GM12874 (cell line): ENCODE data around the gene KCNC3.

Source experiments
- TF ChIP-seq, protein P1 (sequence below): IDR thresholded peaks from 2 replicates; pipeline ENCODE4 v1.5.1; 2011; ENCODE audit warnings: low read depth, mild to moderate bottlenecking, control low read depth, low read length, moderate library complexity; ENCODE audit not compliant: insufficient read depth

The KCNC3 gene

DNA sequence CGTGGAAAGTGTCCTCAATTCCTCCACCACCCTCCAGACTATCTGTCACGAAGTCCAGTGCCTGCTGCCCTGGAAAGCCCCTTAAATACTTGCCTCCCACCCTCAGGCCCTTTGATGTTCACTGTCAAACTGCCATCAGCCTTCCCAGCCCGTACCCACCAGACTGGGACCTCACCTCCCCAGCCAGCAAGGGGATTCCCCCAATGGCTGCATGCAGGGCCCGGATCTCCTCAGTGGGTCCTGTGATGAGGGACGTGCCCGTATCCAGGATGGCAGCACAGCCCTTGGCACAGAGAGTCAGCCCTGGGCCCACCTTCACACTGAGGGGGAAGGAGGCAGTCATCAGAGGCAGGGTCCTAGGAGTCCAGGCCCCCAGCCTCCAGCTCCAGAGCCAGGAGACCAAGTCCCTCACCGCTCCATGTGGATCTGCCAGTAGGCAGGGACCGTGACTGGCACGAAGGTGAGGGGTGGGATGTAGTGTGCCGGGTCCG is 30.2 kb upstream of the KCNC3 start:
- TF ChIP-seq, protein P1, sequence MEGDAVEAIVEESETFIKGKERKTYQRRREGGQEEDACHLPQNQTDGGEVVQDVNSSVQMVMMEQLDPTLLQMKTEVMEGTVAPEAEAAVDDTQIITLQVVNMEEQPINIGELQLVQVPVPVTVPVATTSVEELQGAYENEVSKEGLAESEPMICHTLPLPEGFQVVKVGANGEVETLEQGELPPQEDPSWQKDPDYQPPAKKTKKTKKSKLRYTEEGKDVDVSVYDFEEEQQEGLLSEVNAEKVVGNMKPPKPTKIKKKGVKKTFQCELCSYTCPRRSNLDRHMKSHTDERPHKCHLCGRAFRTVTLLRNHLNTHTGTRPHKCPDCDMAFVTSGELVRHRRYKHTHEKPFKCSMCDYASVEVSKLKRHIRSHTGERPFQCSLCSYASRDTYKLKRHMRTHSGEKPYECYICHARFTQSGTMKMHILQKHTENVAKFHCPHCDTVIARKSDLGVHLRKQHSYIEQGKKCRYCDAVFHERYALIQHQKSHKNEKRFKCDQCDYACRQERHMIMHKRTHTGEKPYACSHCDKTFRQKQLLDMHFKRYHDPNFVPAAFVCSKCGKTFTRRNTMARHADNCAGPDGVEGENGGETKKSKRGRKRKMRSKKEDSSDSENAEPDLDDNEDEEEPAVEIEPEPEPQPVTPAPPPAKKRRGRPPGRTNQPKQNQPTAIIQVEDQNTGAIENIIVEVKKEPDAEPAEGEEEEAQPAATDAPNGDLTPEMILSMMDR: no peak

DNA sequence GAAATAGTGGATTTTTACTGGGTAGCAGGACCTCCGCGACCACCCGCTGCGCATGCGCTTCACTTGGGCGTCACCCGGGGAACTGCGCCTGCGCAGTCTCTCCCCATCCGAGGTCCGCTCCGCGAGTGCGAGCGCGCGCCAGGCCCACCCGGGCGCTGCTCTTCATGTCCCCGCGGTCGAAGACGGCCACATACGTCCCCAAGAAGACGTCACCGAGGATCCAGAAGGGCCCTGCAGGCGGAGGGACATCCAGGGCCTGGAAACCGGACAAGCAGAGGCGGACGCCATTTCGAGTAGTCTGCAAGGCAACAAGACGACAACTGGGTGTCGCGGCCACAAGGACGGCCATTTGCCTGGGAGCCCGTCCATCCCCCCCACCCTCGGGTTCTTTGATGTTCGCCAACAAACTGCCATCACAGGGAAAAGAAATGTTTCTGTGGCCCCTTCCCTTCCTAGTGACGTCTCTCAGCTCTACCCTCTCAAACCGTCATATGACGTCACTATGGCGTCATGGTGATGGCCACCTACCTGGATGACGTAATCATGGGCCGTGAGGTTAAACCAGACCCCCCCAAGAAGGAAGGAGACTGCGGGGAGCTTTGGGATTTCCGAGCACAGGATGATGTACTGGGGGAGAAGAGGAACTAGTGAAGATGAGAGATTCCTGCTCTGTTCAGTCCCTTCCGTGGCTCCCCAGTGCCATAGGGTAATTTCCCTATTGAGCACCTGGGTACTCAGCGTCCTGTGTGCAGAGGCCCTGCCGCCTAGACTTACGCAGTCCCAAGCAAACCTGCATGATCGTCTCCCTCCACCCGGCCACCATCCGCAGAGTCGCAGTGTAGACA is 29.5 kb upstream of the KCNC3 start:
- TF ChIP-seq, protein P1: no peak

DNA sequence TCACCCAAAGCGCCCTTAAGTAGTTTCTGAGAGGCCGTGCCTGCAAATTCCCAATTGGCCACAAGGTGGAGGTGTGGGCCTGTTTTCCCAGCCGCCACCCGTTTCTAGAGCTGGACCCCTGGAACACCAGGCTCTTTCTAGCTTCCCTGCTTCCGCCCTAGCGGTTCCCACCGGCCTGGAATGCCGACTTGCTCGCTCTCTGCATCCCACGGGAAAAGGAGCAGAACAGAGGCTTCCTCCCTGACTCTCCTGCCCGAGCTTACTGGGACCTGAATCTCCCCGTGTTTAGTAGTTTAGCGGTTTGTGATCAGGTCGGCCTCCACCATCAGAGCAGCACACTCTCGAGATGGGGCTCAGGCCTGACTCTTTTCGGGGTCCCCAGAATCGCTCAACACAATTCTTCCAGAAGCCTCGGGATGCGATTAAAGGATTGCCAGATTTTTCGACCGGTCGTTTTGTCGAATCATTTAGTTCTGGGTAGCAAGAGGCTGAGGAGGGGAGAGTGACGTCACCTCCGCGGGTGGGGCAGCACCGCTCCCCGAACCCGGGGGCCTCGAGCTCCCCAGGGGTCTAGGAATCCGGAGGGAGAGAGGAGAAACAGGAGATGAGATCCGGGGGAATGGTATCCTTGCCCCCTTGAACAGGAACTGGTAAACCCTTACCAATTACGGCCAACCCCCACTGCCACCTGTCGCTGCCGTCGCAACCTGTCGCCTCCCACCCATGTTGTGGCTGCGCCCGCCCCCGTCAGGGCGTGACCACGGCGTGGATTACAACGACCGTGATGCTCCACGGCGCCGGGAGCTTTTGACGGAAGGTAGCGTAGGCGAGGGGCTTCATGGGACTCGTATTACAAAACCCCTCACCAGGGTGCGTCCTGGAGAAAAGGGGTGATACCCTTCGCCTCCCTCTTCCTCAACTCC is 28.3 kb upstream of the KCNC3 start:
- TF ChIP-seq, protein P1: peak; percentile 82

DNA sequence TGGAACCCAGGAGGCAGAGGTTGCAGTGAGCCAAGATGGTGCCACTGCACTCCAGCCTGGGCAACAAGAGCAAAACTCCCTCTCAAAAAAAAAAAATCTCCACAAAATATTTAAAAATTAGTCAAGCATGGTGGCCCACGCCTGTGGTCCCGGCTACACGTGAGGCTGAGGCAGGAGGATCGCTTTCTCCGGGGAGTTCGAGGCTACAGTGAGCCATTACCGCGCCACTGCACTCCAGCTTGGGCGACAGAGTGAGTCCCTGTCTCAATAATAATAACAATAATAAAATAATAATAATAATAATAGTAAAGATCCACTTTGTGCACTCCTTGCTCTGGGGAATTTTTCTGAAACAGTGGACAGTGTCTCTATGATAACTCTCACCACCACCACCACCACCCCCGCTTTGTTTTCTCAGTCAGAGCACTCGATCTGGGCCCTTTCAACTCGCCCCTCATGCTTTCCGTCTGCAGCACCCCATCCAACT is 27.6 kb upstream of the KCNC3 start:
- TF ChIP-seq, protein P1: no peak

DNA sequence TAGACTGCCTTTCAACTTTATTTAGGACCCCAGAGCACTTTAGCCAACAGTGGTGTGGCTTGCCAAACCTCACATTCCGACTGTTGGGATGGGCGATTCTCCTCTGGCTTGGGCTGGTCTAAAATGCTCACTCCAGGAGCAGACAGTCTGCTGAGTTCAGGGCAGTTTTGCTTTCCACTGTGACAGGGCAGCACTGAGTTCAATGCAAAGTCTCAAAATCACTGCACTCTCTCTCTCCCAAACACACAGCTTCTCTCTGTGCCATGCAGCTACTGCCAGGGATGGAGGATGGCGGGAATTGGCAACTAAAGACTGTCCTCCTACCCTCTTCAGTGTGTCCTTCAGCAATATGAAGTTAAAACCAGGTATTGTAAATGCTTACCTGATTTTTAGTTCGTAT is 23.1 kb upstream of the KCNC3 start:
- TF ChIP-seq, protein P1: no peak

DNA sequence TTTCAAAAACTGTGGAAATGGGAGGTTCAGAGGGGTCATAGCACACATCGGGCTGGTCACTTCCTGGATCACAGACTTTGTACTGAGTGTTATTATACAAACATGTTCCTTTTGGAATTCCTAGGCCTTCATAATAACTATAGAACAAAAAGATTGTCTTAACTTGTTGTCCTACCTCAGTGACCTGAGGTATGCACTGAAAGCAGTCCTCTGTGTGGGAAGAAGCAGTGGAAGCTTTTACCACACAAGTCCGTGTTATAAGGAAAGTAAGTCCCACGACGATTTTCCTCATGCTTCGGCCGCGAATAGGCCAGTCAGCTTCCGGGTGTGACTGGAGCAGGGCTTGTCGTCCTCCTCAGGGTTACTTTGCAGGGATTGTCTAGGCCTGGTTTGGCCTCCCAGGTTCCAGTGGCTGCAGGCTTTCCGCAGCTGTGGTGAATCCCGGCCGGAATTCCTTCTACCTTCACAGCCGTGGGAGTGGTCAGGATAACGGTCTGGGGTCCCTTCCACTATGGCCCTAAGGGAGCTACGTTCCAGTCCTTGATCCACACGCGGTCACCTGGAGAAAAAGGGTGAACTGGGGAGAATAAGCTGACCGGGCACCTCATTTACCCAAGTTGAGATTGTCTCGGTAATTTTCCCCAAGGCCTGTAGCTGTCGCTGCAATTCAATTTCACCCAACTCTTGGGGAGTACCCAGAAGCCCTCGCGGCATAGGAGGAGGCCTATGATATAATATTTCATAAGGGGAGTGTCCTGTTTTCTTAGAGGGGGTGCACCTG is 20.3 kb upstream of the KCNC3 start:
- TF ChIP-seq, protein P1: no peak
